ENCODE data around the gene CEP128. TPM values are rescaled to one million over a fixed set of nuclear protein-coding genes. Genes with fewer than 3 reads are reported as not detected.

Gene CEP128
- total RNA-seq, 2 experiments from 2014 or later = 12.3 to 13.0 TPM

DNA sequence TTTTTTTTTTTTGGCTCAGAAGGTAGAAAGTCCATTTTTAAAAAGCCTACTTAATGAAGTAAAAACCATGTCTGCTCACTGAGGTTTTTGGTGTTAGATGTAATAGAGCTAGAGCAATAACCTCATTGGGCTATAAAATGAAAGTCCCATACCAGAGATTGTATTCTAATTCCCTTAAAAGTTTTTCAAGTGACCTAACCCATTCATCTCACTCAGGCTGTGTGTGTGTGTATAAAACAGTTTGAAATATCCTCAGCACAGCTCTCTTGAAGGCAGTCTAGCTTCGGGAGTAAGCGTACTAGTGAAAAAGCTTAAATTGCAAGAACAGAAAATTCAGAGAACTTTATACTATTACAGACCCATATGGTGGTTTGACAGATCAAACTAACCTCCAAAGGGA, 313.8 kb downstream of the CEP128 start:
- H3K4me3 ChIP-seq (ENCODE audit: low read length) = no peak overlapping the region
- ChIA-PET CTCF (no interaction called here), POLR2A (no interaction called here)
- Mint-ChIP-seq H3K9me3 (peaks cover 4% of the 10 kb centered on the region), H3K27me3 (no peaks in the 10 kb centered on the region), H3K4me3 (no peak overlapping the region), H3K36me3 (ENCODE audit: low read depth) (no peaks in the 10 kb centered on the region), H3K27ac (no peak overlapping the region), H3K4me1 (ENCODE audit: low read depth) (no peaks in the 10 kb centered on the region)
- TF ChIP-seq, protein P1, sequence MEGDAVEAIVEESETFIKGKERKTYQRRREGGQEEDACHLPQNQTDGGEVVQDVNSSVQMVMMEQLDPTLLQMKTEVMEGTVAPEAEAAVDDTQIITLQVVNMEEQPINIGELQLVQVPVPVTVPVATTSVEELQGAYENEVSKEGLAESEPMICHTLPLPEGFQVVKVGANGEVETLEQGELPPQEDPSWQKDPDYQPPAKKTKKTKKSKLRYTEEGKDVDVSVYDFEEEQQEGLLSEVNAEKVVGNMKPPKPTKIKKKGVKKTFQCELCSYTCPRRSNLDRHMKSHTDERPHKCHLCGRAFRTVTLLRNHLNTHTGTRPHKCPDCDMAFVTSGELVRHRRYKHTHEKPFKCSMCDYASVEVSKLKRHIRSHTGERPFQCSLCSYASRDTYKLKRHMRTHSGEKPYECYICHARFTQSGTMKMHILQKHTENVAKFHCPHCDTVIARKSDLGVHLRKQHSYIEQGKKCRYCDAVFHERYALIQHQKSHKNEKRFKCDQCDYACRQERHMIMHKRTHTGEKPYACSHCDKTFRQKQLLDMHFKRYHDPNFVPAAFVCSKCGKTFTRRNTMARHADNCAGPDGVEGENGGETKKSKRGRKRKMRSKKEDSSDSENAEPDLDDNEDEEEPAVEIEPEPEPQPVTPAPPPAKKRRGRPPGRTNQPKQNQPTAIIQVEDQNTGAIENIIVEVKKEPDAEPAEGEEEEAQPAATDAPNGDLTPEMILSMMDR (IDR thresholded peaks at IDR 0.05) = no peak
- no peaks in the 10 kb centered on the region for H3K36me3 ChIP-seq (ENCODE audit: insufficient read depth, low read length)
- intact Hi-C loops (cut with DNase I, micrococcal nuclease) = no loop called here
- ATAC-seq (ENCODE audit: poor library complexity) = no peak
- DNase-seq = no peak
- H3K27ac ChIP-seq (ENCODE audit: low read depth in 1 of 2, low read length in 2 of 2) = no peak overlapping the region
- peaks cover 0 to 10% of the 10 kb centered on the region in 2 experiments for H3K9me3 ChIP-seq (ENCODE audit: control insufficient read depth in 1 of 2, insufficient read depth in 1 of 2, low read length in 2 of 2)
- no peaks in the 10 kb centered on the region for H3K4me1 ChIP-seq (ENCODE audit: insufficient read depth, low read length)
- H3K27me3 ChIP-seq (ENCODE audit: control insufficient read depth in 1 of 2, insufficient read depth in 2 of 2, low read length in 2 of 2) = no peaks in the 10 kb centered on the region

DNA sequence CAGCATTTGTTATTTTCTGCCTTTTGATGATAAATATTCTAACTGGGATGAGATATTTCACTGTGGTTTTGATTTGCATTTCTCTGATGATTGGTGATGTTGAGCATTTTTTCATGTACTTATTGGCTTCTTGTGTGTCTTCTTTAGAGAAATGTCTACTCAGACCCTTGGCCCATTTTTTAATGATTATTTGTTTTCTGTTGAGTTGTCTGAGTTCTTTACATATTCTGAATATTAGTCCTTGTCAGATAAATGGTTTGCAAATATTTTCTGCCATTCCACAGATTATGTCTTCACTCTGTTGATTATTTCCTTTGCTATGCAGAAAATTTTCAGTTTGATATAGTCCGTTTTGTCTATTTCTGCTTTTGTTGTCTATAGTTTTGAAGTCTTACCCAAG, 317.0 kb downstream of the CEP128 start:
- H3K4me3 Mint-ChIP-seq = no peak overlapping the region
- H3K36me3 Mint-ChIP-seq (ENCODE audit: low read depth) = peaks cover 5% of the 10 kb centered on the region
- no peak for DNase-seq
- peaks cover 4% of the 10 kb centered on the region for H3K9me3 Mint-ChIP-seq
- Histone ChIP-seq H3K27ac (ENCODE audit: low read depth in 1 of 2, low read length in 2 of 2) (no peak overlapping the region), H3K27me3 (ENCODE audit: control insufficient read depth in 1 of 2, insufficient read depth in 2 of 2, low read length in 2 of 2) (no peaks in the 10 kb centered on the region), H3K36me3 (ENCODE audit: insufficient read depth, low read length) (no peaks in the 10 kb centered on the region), H3K9me3 (ENCODE audit: control insufficient read depth in 1 of 2, insufficient read depth in 1 of 2, low read length in 2 of 2) (peaks cover 0 to 10% of the 10 kb centered on the region in 2 experiments), H3K4me3 (ENCODE audit: low read length) (no peak overlapping the region), H3K4me1 (ENCODE audit: insufficient read depth, low read length) (no peaks in the 10 kb centered on the region)
- H3K4me1 Mint-ChIP-seq (ENCODE audit: low read depth) = no peaks in the 10 kb centered on the region
- H3K27ac Mint-ChIP-seq = no peak overlapping the region
- CTCF ChIA-PET = no interaction called here
- TF ChIP-seq, protein P1 (IDR thresholded peaks at IDR 0.05) = no peak
- no peaks in the 10 kb centered on the region for H3K27me3 Mint-ChIP-seq
- intact Hi-C loops (cut with DNase I, micrococcal nuclease) = no loop called here
- POLR2A ChIA-PET = no interaction called here
- no peak for ATAC-seq (ENCODE audit: poor library complexity)

DNA sequence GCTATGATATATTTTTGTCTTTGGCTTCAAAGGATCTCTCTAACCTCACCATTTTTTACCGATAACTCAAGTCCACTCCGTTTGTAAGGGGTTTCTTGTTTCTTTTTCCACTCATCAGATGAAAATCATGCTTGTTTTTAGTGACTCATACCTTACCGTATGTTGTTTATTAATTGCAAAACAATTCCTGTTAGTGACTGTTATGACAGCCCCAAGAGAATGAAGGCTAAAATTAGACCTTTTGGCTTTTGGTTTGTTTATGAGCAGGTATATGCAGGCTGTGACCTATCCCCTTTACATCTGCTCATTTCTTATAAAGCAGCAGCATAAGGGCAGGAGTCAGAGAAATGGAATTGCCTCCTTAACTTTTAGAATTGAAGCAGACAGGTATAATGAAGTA, 319.8 kb downstream of the CEP128 start:
- no peak overlapping the region for H3K4me3 Mint-ChIP-seq

More for the DNA sequence above, 319.8 kb downstream of the CEP128 start:
- Histone ChIP-seq H3K4me3 (ENCODE audit: low read length) (no peak overlapping the region), H3K9me3 (ENCODE audit: control insufficient read depth in 1 of 2, insufficient read depth in 1 of 2, low read length in 2 of 2) (peaks cover 0 to 14% of the 10 kb centered on the region in 2 experiments), H3K36me3 (ENCODE audit: insufficient read depth, low read length) (no peaks in the 10 kb centered on the region), H3K4me1 (ENCODE audit: insufficient read depth, low read length) (no peaks in the 10 kb centered on the region), H3K27ac (ENCODE audit: low read depth in 1 of 2, low read length in 2 of 2) (no peak overlapping the region), H3K27me3 (ENCODE audit: control insufficient read depth in 1 of 2, insufficient read depth in 2 of 2, low read length in 2 of 2) (no peaks in the 10 kb centered on the region)
- Mint-ChIP-seq H3K27ac (no peak overlapping the region), H3K9me3 (peaks cover 4% of the 10 kb centered on the region), H3K36me3 (ENCODE audit: low read depth) (peaks cover 8% of the 10 kb centered on the region), H3K4me1 (ENCODE audit: low read depth) (no peaks in the 10 kb centered on the region), H3K27me3 (no peaks in the 10 kb centered on the region)
- ChIA-PET POLR2A (no interaction called here), CTCF (no interaction called here)
- intact Hi-C loops (cut with DNase I, micrococcal nuclease) = no loop called here
- DNase-seq (no peak), ATAC-seq (ENCODE audit: poor library complexity) (no peak)
- TF ChIP-seq, protein P1 (IDR thresholded peaks at IDR 0.05) = no peak
